Stimulated activated CD4-positive, alpha-beta T cell treated with anti-CD3 and anti-CD28 coated beads, Interleukin-1b, Interleukin-23, amount 100 ng/mL, for 48 hours (primary cell): ENCODE data around the gene NKAIN1.
"Not testable (repeated sequence)": the region's sequence is repeated elsewhere in the genome, so short reads cannot be mapped to it uniquely, and the experiment has no call there.

Source experiments
- DNase-seq: peaks from one replicate; pipeline ENCODE4 v3.0.0-alpha.2; 2020

NKAIN1 gene

DNA sequence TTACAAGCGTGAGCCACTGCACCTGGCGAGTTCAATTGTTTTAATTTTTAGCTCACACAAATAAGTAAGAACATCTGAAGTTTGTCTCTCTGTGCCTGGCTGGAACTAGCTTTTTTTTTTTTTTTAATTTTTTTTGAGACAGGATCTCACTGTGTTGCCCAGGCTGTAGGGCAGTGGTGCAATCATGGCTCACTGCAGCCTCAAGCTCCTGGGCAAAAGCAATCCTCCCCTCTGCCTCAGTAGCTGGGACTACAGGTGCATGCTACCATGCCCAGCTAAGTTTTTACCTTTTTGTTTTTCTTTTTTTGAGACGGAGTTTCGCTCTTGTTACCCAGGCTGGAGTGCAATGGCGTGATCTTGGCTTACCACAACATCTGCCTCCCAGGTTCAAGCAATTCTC is 7.9 kb downstream of the NKAIN1 start:
- DNase-seq = no peak

DNA sequence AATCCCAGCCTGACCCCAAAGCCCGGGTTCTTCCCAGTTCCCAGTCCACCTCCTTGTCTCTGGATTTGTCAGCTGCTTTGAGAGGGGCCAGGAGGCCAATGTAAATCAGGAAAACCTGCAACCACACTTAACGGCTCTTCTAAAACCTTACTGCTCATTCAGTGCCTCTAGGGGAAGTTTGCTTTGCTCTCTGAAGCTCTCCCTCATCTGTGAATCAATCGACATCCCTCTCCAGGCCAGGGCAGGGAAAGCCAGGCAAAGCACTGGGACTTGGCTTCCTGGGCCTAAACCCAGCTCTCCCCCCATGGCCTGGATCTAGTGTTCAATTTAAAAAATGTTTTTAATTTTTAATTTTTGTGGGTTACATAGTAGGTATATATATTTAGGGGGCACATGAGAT is 9.3 kb downstream of the NKAIN1 start:
- no peak for DNase-seq

DNA sequence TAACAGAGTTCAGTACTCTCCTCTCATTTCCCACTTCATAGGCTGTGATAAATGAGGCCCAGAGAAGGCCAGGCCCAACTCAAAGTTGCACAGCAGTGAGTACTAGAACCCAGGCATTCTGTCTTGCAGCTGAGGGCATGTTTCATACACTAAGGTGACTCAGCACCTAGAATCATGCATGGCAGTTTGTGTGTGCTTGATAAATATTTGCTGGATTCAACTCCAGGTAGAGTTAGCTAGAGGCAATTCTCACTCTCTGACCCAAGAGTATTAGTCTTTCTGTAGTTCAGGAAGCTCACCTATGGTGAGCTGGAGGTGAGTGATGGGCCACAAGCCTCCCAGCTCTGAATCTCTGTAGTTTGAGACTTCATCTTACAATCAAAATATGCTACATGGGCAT is 10.7 kb downstream of the NKAIN1 start:
- no peak for DNase-seq

DNA sequence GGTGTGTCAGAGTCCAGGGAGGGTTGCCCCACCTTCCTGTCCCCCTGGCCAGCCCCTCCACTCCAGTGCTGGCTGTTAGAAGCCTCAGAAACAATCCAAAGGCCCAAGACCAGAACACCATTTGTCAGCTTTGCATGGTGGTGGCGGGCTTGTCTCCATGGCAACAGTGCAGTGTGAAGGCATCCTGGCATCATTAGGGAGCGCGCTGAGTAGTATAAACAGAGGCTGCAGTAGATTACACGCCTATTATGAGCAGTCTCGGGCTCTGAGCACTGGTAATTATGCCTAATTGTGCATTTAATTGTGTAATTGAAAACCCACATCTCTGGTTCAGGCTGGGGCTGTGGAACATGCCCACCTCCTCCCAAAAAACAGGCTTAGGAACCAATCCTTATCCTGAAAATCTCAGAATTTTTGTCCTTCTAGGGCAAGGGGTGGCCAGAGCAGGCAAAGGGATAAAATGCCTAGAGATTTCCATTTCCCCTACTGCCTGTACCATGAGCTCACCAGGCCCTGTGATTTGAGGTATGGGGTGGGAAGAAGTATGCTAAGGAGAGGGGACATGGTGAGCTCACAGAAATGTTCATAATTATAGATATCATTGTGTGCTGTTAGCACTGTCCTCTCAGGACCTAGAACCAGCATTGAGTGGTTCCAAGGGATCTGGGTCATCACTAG is 11.7 kb downstream of the NKAIN1 start:
- DNase-seq = no peak

DNA sequence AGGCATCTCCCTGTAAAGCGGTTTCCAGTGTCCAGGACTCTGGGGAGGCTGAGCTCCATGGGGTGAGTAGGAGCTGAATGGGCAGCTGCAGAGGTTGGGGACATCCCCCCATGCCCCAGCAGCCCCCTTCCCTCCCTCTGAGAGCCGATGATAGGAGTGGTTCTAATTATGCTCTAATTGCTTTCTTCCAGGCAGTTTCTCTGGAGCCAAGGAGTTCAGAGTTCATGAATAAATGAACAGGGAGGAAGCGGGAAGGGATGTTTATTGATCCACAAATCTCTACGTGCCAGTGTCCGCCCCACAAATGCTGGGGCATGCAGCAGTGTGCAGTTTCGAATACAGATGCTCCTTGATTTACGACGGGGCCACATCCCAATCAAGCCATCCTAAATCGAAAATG is 15.6 kb downstream of the NKAIN1 start:
- DNase-seq = no peak

DNA sequence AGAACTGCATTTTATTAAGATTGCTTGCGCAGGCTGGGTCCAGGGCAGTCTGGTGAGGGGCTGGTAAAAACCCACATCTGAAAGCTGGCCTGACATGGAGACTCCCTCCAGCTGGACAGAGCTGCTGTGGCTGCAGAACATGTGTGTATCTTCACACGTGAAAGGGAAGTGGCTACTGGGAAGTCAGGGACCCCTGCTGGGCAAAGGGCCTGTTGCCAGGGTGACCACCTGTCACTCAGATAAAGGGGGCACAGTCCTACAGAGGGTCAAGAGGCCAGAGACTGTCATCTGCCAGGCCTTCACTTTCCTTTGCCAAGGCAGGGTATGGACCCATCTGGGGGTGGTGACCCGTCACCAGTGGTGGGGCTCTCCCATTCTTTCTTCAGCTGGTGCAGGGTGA is 17.5 kb downstream of the NKAIN1 start:
- DNase-seq = no peak

DNA sequence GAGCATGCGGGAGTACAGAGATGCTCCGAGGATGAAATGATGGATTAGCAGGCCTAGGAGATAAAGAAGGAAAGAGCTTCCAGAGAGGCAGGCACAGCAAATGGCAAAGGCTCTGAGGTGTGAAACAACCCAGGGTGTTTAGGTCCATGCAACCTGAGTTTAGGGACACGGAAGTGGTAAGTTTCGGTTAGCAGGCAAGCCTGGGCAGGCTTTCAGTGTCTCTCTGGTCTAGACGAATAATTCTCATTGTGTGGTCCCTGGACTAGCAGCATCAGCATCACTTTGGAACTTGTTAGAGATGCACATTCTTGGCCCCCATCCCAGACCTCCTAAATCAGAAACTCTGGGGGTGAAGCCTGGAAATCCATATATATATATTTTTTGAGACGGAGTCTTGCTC is 18.6 kb downstream of the NKAIN1 start:
- no peak for DNase-seq

DNA sequence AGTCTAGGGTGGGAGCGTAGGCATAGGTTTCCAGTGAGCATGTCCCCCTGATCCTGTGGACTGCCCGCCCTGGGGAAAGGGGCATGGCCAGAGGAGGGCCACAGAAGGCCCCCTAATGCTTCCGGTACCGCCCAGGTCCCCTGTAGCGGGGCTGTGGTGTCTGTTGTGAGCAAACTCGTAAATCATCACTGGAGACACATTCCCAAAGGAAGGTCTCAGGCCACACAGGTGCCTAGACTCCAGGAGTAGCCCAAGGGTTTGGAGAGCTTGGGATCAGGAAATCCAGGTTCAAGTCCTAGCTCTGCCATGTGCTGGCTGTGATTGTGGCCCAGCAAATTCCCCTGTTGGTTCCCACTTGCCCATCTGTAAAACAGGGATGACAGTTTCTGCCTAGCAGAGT is 20.2 kb downstream of the NKAIN1 start:
- no peak for DNase-seq

DNA sequence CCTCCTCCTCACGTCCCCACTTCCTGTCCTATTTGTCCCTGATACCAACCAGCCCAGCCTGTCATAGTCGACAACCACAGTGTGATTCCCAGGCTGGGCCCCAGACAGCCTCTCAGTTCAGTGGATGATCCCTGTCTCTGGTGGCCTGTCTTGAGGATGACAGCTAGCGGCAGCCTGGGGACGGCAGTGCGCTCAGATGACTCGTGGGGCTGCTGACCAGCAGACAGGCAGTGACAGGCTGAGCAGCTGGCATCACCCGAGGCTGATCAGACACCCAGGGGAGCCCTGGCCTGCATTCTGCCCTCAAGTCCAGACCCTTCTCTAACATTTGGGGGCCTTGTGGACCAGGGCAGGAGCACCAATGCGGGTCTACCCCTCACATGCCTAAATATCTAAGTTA is 21.0 kb downstream of the NKAIN1 start:
- no peak for DNase-seq

DNA sequence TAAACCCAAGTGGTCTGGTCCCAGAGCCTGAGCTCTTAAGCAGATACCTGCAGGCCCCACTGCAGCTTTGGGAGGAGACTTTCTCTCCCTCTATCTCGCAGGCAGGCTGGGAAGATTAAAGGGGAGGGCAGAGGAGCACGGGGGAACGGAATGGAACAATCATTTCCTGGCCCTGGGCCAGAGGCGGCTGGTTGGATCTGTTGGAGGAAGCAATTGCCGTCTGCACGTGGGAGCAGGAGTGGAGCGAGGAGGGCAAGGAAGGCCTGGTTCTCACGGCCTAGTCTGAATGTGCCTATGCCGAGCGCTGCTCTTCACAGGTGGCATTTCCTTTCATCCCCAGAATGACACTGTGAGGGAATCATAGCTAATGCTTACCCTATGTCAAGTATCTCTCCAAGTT is 23.7 kb downstream of the NKAIN1 start:
- DNase-seq = no peak

DNA sequence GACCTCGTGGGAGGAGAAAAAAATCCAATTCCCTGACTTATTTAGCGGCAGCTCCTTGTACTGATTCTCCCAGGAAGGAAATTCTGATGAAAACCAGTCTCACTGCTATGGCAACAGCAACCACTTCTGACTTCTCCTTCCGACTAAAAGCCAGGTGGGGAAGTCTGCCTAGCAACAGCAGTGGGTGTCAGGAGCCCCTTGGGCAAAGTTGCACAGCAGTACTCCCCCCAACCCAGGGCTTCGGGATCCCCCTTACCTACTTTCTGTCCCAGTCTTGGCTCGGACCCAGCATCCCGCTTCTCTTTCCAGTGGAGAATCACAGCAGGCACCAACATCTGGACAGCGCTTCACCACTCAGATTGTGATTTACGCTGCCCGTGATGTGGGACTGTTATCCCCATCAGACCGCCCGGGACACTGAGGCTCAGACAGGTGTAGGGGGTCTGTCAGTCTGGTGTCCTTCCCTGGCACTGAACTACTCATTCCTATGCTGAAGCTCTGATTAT is 24.6 kb downstream of the NKAIN1 start:
- DNase-seq = no peak

DNA sequence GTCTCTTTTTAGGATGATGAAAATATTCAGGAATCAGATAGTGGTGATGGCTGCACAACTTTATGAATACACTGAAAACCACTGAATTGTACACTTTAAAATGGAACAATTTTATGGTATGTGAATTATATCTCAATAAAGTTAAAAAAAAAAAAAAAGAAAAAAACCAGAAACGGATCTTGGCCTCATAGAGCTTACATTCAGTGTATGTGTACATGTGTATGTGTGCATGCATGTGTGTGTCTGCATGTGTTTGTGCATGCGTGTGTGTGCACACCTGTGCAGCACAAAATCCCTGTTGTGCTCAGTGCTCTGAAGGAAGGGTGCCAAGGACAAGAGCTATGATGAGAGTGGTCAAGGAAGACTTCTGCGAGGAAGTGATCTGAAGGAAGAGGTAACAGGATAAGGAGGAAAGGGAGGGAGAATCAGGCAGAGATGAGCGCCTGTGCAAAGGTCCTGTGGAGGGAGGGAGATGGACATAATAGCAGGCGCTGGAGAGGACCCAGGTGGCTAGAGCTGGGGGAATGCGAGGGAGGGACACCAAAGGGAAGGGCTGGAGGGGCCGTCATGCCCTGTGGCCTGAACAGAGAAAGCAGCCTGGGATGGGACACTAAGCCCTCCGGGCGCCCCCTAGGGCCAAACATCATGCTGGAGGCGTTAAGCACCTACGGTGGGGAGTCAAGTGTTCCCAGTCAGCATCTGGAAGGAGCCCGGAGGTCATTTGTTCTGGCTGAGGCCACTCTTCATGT is 25.2 kb downstream of the NKAIN1 start:
- no peak for DNase-seq

DNA sequence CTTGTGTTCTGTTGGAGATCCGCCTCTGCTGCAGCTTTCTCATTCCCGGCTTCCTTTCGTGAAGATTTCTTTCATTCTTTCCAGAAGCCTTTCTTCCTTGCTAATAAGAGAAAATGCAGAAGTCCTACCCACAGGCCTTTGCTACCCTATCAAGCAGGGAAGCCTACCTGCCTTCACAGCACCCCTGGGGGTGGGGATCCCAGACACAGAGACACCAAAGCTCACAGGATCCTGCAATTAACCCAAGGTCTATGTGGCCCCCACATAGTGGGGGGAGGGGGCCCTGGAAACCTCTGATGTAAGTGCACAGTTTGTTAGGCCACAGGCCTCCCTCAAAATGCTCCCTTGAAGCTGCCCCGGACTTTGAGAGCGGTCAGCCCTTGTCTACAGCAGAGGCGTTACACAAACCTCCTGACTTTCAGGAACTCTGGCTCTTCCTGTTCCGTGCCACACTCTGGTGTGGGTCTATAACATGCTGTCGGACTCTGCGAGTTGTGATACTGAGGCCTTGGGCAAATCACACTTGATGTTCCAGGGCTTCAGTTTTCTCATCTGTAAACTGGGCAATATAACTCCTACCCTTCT is 31.2 kb downstream of the NKAIN1 start:
- no peak for DNase-seq

DNA sequence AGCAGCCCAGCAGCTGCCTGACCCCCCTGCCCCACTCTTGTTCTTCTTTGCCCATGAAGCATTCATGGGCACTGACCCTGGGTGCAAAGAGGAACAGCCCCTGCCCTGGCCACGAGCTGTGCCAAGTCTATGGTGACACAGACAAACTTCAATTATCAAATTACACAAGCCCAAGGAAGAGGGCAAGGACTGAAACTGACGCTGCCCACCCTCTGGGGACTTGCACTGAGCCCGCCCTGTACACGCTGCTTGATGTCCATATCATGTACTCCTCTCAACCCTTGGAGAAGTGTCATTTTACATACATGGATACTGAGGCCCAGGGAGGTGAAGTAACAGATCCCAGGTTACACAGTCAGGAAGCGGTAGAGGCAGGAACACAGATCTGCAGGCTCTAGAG is 32.1 kb downstream of the NKAIN1 start:
- DNase-seq = no peak

DNA sequence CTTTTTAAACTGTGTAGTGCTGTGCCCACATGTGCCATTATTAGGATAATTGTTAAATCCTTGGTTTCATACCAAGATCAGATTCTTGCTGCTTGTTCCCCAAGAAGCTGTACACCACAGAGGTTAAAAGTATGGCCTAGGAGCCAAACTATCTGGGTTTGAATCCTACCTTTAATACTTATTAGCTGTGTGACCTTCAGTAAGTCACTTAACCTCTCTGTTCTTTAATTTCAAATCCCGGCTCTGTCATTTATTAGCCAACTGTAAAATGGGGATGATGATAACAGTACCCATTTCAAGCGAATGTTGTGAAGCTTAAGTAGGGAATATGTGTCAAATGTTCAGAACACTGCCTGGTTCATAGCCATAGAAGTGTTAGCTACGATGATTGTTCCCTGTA is 32.6 kb downstream of the NKAIN1 start:
- DNase-seq = no peak

DNA sequence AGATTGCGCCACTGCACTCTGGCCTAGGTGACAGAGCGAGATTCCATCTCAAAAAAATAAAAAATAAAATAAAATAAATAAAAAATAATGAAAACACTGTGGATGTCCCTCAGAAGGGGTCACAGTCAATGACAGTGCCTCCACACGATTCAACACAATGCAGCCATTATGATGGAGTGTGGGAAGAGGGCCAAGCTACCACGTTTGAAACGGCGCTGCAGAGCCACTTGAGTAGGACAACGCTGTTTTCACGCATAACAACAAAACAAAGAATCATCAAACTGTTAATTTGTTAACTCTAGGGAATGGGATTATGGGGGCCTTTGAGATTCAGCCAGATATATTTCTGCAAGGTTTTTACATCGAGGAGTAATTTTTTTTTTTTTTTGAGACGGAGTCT is 36.5 kb downstream of the NKAIN1 start:
- no peak for DNase-seq

DNA sequence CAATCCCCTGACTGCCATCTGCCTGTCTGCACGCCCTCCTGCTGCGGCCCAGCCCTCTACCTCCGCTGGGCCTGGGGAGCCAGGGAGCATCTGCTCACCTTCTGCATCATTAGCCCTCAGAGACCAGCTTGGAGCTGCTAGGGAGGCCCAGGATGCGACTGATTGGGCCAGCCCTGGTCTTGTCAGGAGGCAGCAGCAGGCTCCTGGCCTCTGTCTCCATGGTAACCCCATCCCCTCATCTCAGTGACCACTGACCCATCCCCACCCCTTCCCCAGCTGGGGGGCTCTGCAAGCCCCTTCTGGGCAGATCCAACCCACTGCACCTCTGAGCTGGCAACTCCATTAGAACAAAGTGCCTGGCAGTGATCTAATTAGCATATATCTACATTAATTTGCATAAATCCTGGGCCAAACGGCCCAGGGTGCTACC is 37.7 kb downstream of the NKAIN1 start:
- DNase-seq = no peak

DNA sequence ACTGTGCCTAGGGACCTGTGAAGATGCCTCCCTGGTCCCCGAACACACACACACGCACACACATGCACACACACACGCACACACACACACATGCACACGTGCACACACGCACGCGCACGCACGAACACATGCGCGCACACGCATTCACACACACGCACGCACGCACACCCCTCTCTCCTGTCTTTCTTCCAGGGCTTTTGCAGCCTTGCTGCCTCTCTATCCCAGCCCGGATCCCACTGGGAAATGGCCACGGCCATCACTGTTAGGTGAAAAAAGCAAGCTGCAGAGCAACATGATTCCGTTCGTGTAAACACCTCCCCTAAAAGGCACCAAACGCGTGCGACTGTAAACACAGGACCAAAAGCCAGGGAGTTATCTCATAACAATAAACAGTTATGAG is 39.7 kb downstream of the NKAIN1 start:
- no peak for DNase-seq

DNA sequence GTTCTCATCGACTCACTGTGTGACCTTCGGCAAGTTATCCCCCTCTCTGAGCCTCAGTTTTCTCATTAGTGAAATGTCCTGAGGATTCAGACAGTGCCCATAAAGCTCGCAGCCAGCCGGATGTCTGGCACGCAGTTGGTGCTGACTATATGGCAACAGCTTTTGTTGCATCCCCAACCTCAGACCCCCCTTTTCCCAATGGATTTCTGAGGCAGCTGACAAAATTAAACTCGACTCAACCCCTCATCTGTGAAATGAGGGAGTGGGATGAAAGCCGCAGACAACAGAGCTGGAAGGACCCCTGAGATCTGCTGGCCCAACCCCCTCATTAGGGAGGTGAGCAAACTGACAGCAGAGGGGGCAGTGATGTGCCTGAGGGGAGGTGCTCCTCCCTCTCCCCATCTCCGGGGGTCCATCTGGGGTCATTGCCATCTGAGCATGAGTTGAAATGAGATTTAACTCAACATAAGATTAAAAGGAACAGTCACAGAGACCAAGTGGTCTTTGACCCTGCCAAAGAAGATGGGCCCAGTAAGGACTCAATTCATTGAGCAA is 40.4 kb downstream of the NKAIN1 start:
- DNase-seq = no peak

DNA sequence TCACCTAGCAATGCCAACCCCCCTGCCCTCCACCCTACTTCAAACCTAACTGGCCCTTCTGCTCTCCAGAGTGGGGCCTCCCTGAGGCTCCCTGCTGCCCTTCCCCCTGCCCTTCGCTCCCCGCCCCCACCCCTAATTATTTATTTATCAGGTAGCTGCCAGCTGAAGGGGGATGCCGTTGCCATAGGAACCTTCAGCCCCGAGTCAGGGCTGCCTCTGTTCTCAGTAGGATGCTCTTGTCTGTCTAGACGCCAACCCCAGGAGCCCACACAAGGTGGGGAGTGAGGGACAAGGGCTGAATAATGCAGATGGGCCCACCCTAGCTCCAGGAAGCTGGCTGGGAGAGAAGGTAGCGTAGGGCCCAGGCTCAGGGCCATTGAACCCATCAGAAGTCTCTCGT is 41.1 kb downstream of the NKAIN1 start:
- DNase-seq = no peak

DNA sequence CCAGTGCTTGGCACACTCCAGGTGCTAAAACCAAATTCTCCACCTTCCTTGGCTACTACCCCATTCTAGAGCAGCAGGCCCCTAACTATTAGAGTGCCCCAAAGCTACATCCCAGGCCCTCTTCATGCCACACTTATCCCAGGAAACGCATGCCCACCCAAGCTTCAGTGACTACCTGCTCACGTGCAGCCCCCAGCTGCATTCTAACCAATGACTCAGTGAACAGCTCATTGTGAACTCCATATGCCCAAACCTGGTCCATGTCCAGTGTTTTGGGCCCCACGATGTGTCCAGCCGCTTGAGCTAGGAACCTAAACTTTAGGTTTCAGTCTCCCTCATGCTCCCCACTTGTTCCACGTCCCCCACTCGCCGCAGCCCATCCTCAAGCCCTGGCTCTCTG is 41.5 kb downstream of the NKAIN1 start:
- DNase-seq = no peak

DNA sequence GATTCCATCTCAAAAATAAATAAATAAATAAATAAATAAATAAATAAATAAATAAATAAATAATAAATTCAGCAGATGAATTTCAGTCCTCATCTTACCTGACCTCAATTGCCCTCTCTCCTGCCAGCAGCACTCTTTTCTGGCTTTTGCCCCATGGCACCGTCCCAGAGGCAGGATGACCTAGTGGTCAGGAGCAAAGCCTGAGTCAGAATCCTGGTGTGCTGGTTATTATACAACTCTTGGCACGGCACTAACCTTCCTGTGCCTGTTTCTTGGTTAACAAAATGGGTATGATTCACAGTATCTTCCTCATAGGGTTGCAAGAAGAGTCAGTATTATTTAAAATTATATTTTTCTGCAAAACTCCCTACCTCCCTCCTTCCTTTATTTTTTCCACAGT is 43.0 kb downstream of the NKAIN1 start:
- DNase-seq = no peak

DNA sequence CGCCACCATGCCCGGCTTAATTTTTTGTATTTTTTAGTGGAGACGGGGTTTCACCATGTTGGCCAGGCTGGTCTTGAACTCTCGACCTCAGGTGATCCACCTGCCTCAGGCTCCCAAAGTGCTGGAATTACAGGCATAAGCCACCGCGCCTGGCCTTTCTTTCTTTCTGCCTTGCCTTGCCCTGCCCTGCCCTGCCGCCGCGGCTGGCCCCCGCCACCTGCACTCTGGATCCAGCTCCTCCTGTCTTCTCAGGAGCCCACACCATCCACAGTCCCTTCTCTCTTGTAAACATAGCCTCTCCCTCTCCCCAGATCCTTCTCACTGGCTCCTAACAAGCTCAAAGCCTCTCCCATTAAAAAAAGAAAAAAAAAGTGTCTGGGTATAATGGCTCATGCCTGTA is 44.4 kb downstream of the NKAIN1 start:
- DNase-seq = not testable (repeated sequence)

DNA sequence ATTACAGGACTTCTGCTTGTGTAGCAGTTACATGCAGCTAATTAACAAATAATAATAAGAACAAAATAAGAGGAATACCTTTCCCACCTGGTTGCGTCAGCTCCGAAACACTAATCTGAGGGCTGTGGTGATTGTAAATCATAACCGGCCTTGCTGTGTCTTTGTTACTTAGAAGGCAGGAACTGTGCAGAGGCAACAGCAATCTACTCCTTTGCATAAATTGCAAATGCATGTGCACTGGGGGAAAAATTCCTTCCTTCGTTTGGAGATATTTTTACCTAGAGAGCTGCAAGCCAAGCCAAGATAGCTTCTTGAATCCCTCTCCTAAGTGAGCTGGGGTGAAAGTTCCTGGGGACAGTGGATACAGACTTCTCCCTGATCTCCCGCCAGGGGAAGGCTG is 46.0 kb downstream of the NKAIN1 start:
- no peak for DNase-seq
